Testis (tissue), 3 donors: Measurements from ENCODE around the gene FDX2. TPM values are rescaled to one million over a fixed set of nuclear protein-coding genes. Genes with fewer than 3 reads are reported as not detected.

Experiments
- DNase-seq: peaks from one replicate; pipeline ENCODE4 v3.0.0-alpha.2; 2019
- H3K27ac ChIP-seq, 2 donors: fragments of 200-600 bp; sonication (generic); one replicate each; pipeline ENCODE4 v1.5.1; 2019
- H3K27me3 ChIP-seq: fragments of 200-600 bp; sonication (generic); one replicate; pipeline ENCODE4 v1.5.1; 2019
- H3K36me3 ChIP-seq: fragments of 200-600 bp; sonication (generic); one replicate; pipeline ENCODE4 v1.5.1; 2017; ENCODE audit warnings: low read depth; ENCODE audit errors: missing control alignments
- H3K4me1 ChIP-seq: fragments of 200-600 bp; sonication (generic); one replicate; pipeline ENCODE4 v1.5.1; 2019
- H3K4me3 ChIP-seq, 2 donors: fragments of 200-600 bp; sonication (generic); one replicate each; pipeline ENCODE4 v1.5.1; 2017 to 2019
- H3K9me3 ChIP-seq: fragments of 200-600 bp; sonication (generic); one replicate; pipeline ENCODE4 v1.5.1; 2017
- CTCF ChIP-seq, 3 experiments: fragments of 450-650 bp in 2 of 3; fragments of 200-600 bp in 1 of 3; sonication (generic) in 1 of 3; IDR thresholded peaks; one replicate each; pipeline ENCODE4 v1.5.1; 2016 to 2019; ENCODE audit warnings: antibody characterized with exemption in 3 of 3, mild to moderate bottlenecking in 2 of 3, moderate library complexity in 1 of 3
- POLR2A ChIP-seq: fragments of 450-650 bp; IDR thresholded peaks from one replicate; pipeline ENCODE4 v1.6.1; 2017; ENCODE audit warnings: antibody characterized with exemption, mild to moderate bottlenecking, moderate library complexity
- WGBS, 2 donors: methylation state at CpG; one replicate each; pipeline ENCODE4 v1.1.5; 2018; 5-methylcytosine and 5-hydroxymethylcytosine counted together
- intact Hi-C: fragments of 100-400 bp; cut with DNase I; formaldehyde crosslinking; loops from one replicate; pipeline ENCODE4 v1.15.1; 2023; ENCODE audit warnings: low total_unique reads
- polyA plus RNA-seq: library from polyadenylated mRNA; stranded (reverse); fragments of 350-450 nt; fragmentation: Illumina TruSeq; extraction: RNeasy Lipid Tissue Mini Kit (QIAGEN cat#74804); gene quantifications from one replicate; pipeline ENCODE4 v1.2.3, GENCODE V29; 2014; ENCODE audit warnings: low read depth, low replicate concordance; ENCODE audit not compliant: insufficient read depth
- total RNA-seq, 2 donors: library from RNA; depleted of rRNA; stranded (reverse); fragments of >200 nt; gene quantifications; one replicate each; pipeline ENCODE4 v1.2.3, GENCODE V29; 2016

The FDX2 gene
- total and polyA plus RNA-seq, 3 donors from 2014 or later: 26.8 to 40.2 (median 35.7) TPM

- H3K27me3 ChIP-seq: peaks cover 5% of the 10 kb centered on the region
- no peak overlapping the region for H3K27ac ChIP-seq
- no peak for TF ChIP-seq CTCF (IDR thresholded peaks at IDR 0.05)
- TF ChIP-seq POLR2A: no peak
- DNase-seq: no peak
- WGBS, 2 donors: 0 to 8% methylated on average over 2 to 25 of the region's 25 CpGs
- H3K36me3 ChIP-seq: no peaks in the 10 kb centered on the region
- peaks cover 26% of the 10 kb centered on the region for H3K4me1 ChIP-seq
- no peaks in the 10 kb centered on the region for H3K9me3 ChIP-seq
- no peak overlapping the region for H3K4me3 ChIP-seq
- intact Hi-C loops: no loop called here
Measured at GRCh38 chr19:10294368-10294697, 21.5 kb downstream of the FDX2 start.

GRCh38 chr19:10293637-10294367 lies 22.0 kb downstream of the FDX2 start:
- Histone ChIP-seq H3K27me3 (peaks cover 5% of the 10 kb centered on the region), H3K4me1 (peaks cover 32% of the 10 kb centered on the region), H3K27ac (no peak overlapping the region), H3K36me3 (no peaks in the 10 kb centered on the region), H3K4me3 (no peak overlapping the region), H3K9me3 (no peaks in the 10 kb centered on the region)
- TF ChIP-seq POLR2A (no peak), CTCF (IDR thresholded peaks at IDR 0.05) (no peak)
- WGBS, 2 donors: 4 to 15% methylated on average over 26 to 49 of the region's 49 CpGs
- intact Hi-C loops: no loop called here
- no peak for DNase-seq

GRCh38 chr19:10292789-10293636 lies 22.8 kb downstream of the FDX2 start:
- no peak for DNase-seq
- Histone ChIP-seq H3K36me3 (no peaks in the 10 kb centered on the region), H3K27ac (no peak overlapping the region), H3K9me3 (no peaks in the 10 kb centered on the region), H3K4me1 (peaks cover 32% of the 10 kb centered on the region), H3K27me3 (peaks cover 5% of the 10 kb centered on the region), H3K4me3 (no peak overlapping the region)
- intact Hi-C loops: no loop called here
- TF ChIP-seq CTCF (IDR thresholded peaks at IDR 0.05) (no peak), POLR2A (no peak)
- 7 to 8% methylated on average over 47 of the region's 56 CpGs for WGBS, 2 donors

- peaks cover 5% of the 10 kb centered on the region for H3K27me3 ChIP-seq
- peak; percentile 78 for DNase-seq
- no peaks in the 10 kb centered on the region for H3K9me3 ChIP-seq
- H3K36me3 ChIP-seq: no peaks in the 10 kb centered on the region
- TF ChIP-seq POLR2A (no peak), CTCF (IDR thresholded peaks at IDR 0.05) (no peak)
- peaks cover 35% of the 10 kb centered on the region for H3K4me1 ChIP-seq
- intact Hi-C loops: no loop called here
- H3K27ac ChIP-seq: no peak overlapping the region
- 2 to 3% methylated on average over 29 to 45 of the region's 45 CpGs for WGBS, 2 donors
- H3K4me3 ChIP-seq: peak overlapping the region in 1 of 2 donors; percentile 40
Measured at GRCh38 chr19:10292206-10292788, 23.5 kb downstream of the FDX2 start.
